Right lung (tissue), 5 donors: ENCODE data around the gene TMEM108. TPM values are rescaled to one million over a fixed set of nuclear protein-coding genes. Genes with fewer than 3 reads are reported as not detected.

Source experiments
- DNase-seq, 2 donors: peaks; one replicate each; pipeline ENCODE4 v3.0.0-alpha.2; 2013
- polyA plus RNA-seq, 5 donors: library from polyadenylated mRNA; unstranded; fragments of 120-200 nt; gene quantifications; one replicate each; pipeline versions ENCODE4 v1.2.1 to v1.2.3, GENCODE V29; 2013; ENCODE audit warnings: inconsistent platforms in 1 of 5, low replicate concordance in 1 of 5; ENCODE audit not compliant: insufficient read length in 5 of 5, insufficient read depth in 1 of 5

TMEM108 gene
- polyA plus RNA-seq, 5 donors = 32.9 to 61.8 (median 45.2) TPM

GRCh38 chr3:133159498-133160475 lies 121.6 kb downstream of the TMEM108 start:
- DNase-seq = no peak

GRCh38 chr3:133161656-133162055 lies 123.5 kb downstream of the TMEM108 start:
- no peak for DNase-seq

- no peak for DNase-seq
Observed at GRCh38 chr3:133162265-133162664, 124.1 kb downstream of the TMEM108 start.

- no peak for DNase-seq
Observed at GRCh38 chr3:133162670-133163305, 124.6 kb downstream of the TMEM108 start.

GRCh38 chr3:133167340-133168024 lies 129.3 kb downstream of the TMEM108 start:
- DNase-seq = no peak

- no peak for DNase-seq
Observed at GRCh38 chr3:133168025-133168401, 129.8 kb downstream of the TMEM108 start.

- DNase-seq = no peak
Observed at GRCh38 chr3:133169331-133170068, 131.3 kb downstream of the TMEM108 start.

GRCh38 chr3:133171831-133172230 lies 133.6 kb downstream of the TMEM108 start:
- no peak for DNase-seq

- no peak for DNase-seq
Observed at GRCh38 chr3:133181392-133182150, 143.4 kb downstream of the TMEM108 start.

GRCh38 chr3:133187870-133188379 lies 149.7 kb downstream of the TMEM108 start:
- DNase-seq = no peak

- no peak for DNase-seq
Observed at GRCh38 chr3:133188996-133189395, 150.8 kb downstream of the TMEM108 start.

GRCh38 chr3:133189893-133190292 lies 151.7 kb downstream of the TMEM108 start:
- no peak for DNase-seq

GRCh38 chr3:133191818-133192217 lies 153.6 kb downstream of the TMEM108 start:
- no peak for DNase-seq

GRCh38 chr3:133192363-133192945 lies 154.3 kb downstream of the TMEM108 start:
- no peak for DNase-seq

- no peak for DNase-seq
Observed at GRCh38 chr3:133192967-133193366, 154.8 kb downstream of the TMEM108 start.

- no peak for DNase-seq
Observed at GRCh38 chr3:133196527-133196926, 158.3 kb downstream of the TMEM108 start.

- no peak for DNase-seq
Observed at GRCh38 chr3:133197619-133198018, 159.4 kb downstream of the TMEM108 start.

- DNase-seq = no peak
Observed at GRCh38 chr3:133206921-133207320, 168.7 kb downstream of the TMEM108 start.

- no peak for DNase-seq
Observed at GRCh38 chr3:133208184-133208583, 170.0 kb downstream of the TMEM108 start.

- DNase-seq = no peak
Observed at GRCh38 chr3:133209871-133210550, 171.8 kb downstream of the TMEM108 start.
